Adrenal gland (tissue), 5 donors: ENCODE results near the gene HNRNPA1L2.

Experiments
- CTCF ChIP-seq, 6 experiments: fragments of 450-650 bp in 4 of 6; fragments of 200-600 bp in 2 of 6; sonication (generic) in 1 of 6; IDR thresholded peaks; 1 replicate in 5 of 6; 2 replicates in 1 of 6; pipeline versions ENCODE4 v1.5.1 to v1.8.0; 2016 to 2021; ENCODE audit warnings: antibody characterized with exemption in 6 of 6, mild to moderate bottlenecking in 2 of 6, moderate library complexity in 1 of 6
- POLR2A ChIP-seq, 2 donors: fragments of 450-650 bp; IDR thresholded peaks; one replicate each; pipeline ENCODE4 v1.6.1; 2017; ENCODE audit warnings: antibody characterized with exemption in 2 of 2, mild to moderate bottlenecking in 2 of 2, moderate library complexity in 1 of 2
- donor health status: DM: no; HTN: no; CAD: no.

- TF ChIP-seq POLR2A (IDR thresholded peaks at IDR 0.05): peak in 1 of 2 donors; percentile 12
- no peak for TF ChIP-seq CTCF (IDR thresholded peaks at IDR 0.05)
These were observed 43.0 kb upstream of the HNRNPA1L2 start for GRCh38 chr13:52599037-52599847.
